ENCODE data around the gene ERC1. TPM values are rescaled to one million over a fixed set of nuclear protein-coding genes. Genes with fewer than 3 reads are reported as not detected.
A peak's percentile ranks its signal among the peaks of the same experiment; 100 is the strongest.

Gene ERC1
- total and polyA plus RNA-seq, 2 of the 4 experiments (the other 2 are of a cell fraction), result 11.6 to 25.6 TPM

GRCh38 chr12:1184402-1184801, 193.4 kb downstream of the ERC1 start:
- H3K4me3 ChIP-seq (ENCODE audit: insufficient read depth, low read depth, low read length), result no peak overlapping the region
- H3K79me1 ChIP-seq (ENCODE audit: low read depth in 1 of 2, low read length in 2 of 2), result peaks cover 6 to 21% of the 10 kb centered on the region in 2 experiments; a peak in 3 of 4 replicates
- no TSS peak for BruUV-seq (replicated peaks)
- no peaks in the 10 kb centered on the region for H3K9me3 ChIP-seq (ENCODE audit: control insufficient read depth, insufficient read depth, low read length)
- H3K18ac ChIP-seq (ENCODE audit: low read depth, low read length), result no peak overlapping the region
- no peak overlapping the region for H3K9ac ChIP-seq (ENCODE audit: low read depth, low read length)
- peak overlapping the region; percentile 23; the same call in 1 of the 2 replicates for H2AK5ac ChIP-seq (ENCODE audit: low read depth, low read length)
- peak overlapping the region; percentile 89 for H3K4ac ChIP-seq (ENCODE audit: low read depth, low read length)
- H2BK5ac ChIP-seq (ENCODE audit: low read depth, low read length, poor library complexity, severe bottlenecking), result peak overlapping the region; percentile 73
- no CpG with 5 or more reads among the region's 2 CpGs for WGBS, 2 experiments (ENCODE audit: extremely low coverage in 2 of 2, insufficient read length in 1 of 2)
- H3K27me3 ChIP-seq (ENCODE audit: control insufficient read depth, insufficient read depth, low read length), result no peaks in the 10 kb centered on the region
- peaks cover 2% of the 10 kb centered on the region; the same call in 1 of the 2 replicates for H3K9me1 ChIP-seq (ENCODE audit: insufficient read depth, low read length)
- DNase-seq (peak; percentile 72), ATAC-seq (ENCODE audit: low read depth) (no peak)
- peak overlapping the region; percentile 89 for H2BK120ac ChIP-seq (ENCODE audit: low read depth, low read length)
- peak overlapping the region in 1 of 2 experiments; percentile 72; a peak in 1 of 4 replicates for H4K8ac ChIP-seq (ENCODE audit: low read depth in 2 of 2, low read length in 2 of 2)
- peak overlapping the region; percentile 77; the same call in 1 of the 2 replicates for H2BK20ac ChIP-seq (ENCODE audit: low read depth, low read length)
- no peak overlapping the region for H2AFZ ChIP-seq (replicated peaks; ENCODE audit: low read length, poor library complexity)
- no peak overlapping the region for H3K56ac ChIP-seq (ENCODE audit: extremely low read depth, insufficient read depth, low read length)
- H3K4me2 ChIP-seq (ENCODE audit: low read depth, low read length), result no peak overlapping the region
- in situ Hi-C loops (cut with MboI; ENCODE audit: low sequenced_read_pairs) (no loop called here), intact Hi-C loops (cut with micrococcal nuclease) (no loop called here), dilution Hi-C loops (cut with HindIII; ENCODE audit: low sequenced_read_pairs, unreplicated experiment) (no loop called here)
- H4K20me1 ChIP-seq (ENCODE audit: insufficient read depth, low read length), result no peaks in the 10 kb centered on the region
- no peak overlapping the region for H3K27ac ChIP-seq (ENCODE audit: insufficient read depth, low read length)
- TF ChIP-seq CEBPB (IDR thresholded peaks at IDR 0.05; ENCODE audit: low read depth, low read length) (no peak), POLR2A (IDR thresholded peaks at IDR 0.05; ENCODE audit: low read depth, low read length) (no peak), NFE2L2 (IDR thresholded peaks at IDR 0.05; ENCODE audit: low read depth, low read length) (no peak), RCOR1 (IDR thresholded peaks at IDR 0.05; ENCODE audit: insufficient replicate concordance, low read length) (no peak), RFX5 (IDR thresholded peaks at IDR 0.05; ENCODE audit: low read depth, low read length) (no peak)
- H3K14ac ChIP-seq (replicated peaks; ENCODE audit: low read depth, low read length), result peak overlapping the region; percentile 88
- peak overlapping the region; percentile 90; the same call in 1 of the 2 replicates for H3K23ac ChIP-seq (ENCODE audit: low read depth, low read length)
- peaks cover 13% of the 10 kb centered on the region for H3K36me3 ChIP-seq (ENCODE audit: control insufficient read depth, insufficient read depth, low read length)
- H3K4me1 ChIP-seq (ENCODE audit: control insufficient read depth, insufficient read depth, low read length), result peaks cover 3% of the 10 kb centered on the region; the same call in 1 of the 2 replicates
- CTCF ChIA-PET, result interaction anchor here (0.6 to 1.2 kb wide), 2 partner anchors 21 to 350 kb away, joined by 3 to 6 read pairs; no protein-coding TSS in a partner anchor
- POLR2A ChIA-PET (ENCODE audit: unreplicated experiment), result no interaction called here
- H4K5ac ChIP-seq (ENCODE audit: low read depth, low read length), result peak overlapping the region; percentile 36; the same call in 1 of the 2 replicates
- no peak overlapping the region for H2AK9ac ChIP-seq (replicated peaks; ENCODE audit: low read depth, low read length, poor library complexity)
- no peak overlapping the region; the same call in 2 of the 3 replicates for H2BK15ac ChIP-seq (ENCODE audit: low read depth, low read length)
- peak overlapping the region; percentile 2; the same call in 1 of the 2 replicates for H4K91ac ChIP-seq (ENCODE audit: insufficient read depth, low read depth, low read length)
